Bronchial epithelial cell (primary cell): ENCODE results near the gene OPCML. TPM values are rescaled to one million over a fixed set of nuclear protein-coding genes. Genes with fewer than 3 reads are reported as not detected.
A peak's percentile ranks its signal among the peaks of the same experiment; 100 is the strongest.

ENCODE experiments used
- DNase-seq: peaks from one replicate; pipeline ENCODE4 v3.0.0-alpha.2; 2010; ENCODE audit warnings: low read depth
- FAIRE-seq: peaks from 2 replicates; lab custom pipeline; 2011; peaks lifted over from hg19 to GRCh38; lab: Jason Lieb, UNC
- H3K27me3 ChIP-seq: 2 replicates; pipeline ENCODE4 v1.5.1; 2011; ENCODE audit warnings: low read length; ENCODE audit not compliant: control insufficient read depth, insufficient read depth
- H3K36me3 ChIP-seq: 2 replicates; pipeline ENCODE4 v1.5.1; 2011; ENCODE audit warnings: low read length; ENCODE audit not compliant: control insufficient read depth, insufficient read depth
- H3K4me3 ChIP-seq: 2 replicates; pipeline ENCODE4 v1.5.1; 2011; ENCODE audit warnings: mild to moderate bottlenecking, low read depth, low read length, control low read depth
- total RNA-seq: library from RNA; depleted of rRNA; stranded (reverse); fragments of >200 nt; gene quantifications from 2 replicates; pipeline ENCODE4 v1.2.1, GENCODE V29; 2014
- TF ChIP-seq, protein P1 (sequence below): IDR thresholded peaks from 2 replicates; pipeline ENCODE4 v1.5.1; 2011; ENCODE audit warnings: mild to moderate bottlenecking, moderate library complexity, low read length, control low read depth, inconsistent platforms; ENCODE audit not compliant: insufficient read depth, severe bottlenecking

Gene OPCML
- total RNA-seq, 1 donor from 2014 or later = not detected

DNA sequence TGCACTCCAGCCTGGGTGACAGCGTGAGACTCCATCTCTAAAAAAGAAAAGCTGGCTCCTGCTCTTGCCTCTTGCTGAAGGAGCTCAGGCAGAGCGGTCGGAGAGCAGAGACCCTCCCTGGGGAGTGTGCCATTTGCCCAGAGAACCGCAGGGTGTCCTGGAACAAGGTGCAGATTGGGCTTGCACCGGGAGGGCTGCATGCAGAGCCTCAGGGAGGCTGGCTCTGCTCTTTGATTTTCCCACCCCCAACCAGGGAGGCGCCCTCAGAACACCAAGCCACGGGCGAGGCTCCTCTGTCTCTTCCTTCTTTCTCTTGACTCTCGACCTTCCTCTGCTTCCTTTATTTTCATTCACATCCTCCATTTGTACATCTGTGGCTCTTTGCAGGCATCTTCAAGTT lies 889.1 kb downstream of the OPCML start:
- TF ChIP-seq, protein P1, sequence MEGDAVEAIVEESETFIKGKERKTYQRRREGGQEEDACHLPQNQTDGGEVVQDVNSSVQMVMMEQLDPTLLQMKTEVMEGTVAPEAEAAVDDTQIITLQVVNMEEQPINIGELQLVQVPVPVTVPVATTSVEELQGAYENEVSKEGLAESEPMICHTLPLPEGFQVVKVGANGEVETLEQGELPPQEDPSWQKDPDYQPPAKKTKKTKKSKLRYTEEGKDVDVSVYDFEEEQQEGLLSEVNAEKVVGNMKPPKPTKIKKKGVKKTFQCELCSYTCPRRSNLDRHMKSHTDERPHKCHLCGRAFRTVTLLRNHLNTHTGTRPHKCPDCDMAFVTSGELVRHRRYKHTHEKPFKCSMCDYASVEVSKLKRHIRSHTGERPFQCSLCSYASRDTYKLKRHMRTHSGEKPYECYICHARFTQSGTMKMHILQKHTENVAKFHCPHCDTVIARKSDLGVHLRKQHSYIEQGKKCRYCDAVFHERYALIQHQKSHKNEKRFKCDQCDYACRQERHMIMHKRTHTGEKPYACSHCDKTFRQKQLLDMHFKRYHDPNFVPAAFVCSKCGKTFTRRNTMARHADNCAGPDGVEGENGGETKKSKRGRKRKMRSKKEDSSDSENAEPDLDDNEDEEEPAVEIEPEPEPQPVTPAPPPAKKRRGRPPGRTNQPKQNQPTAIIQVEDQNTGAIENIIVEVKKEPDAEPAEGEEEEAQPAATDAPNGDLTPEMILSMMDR = no peak
- Histone ChIP-seq H3K4me3 (no peak overlapping the region), H3K27me3 (no peaks in the 10 kb centered on the region), H3K36me3 (no peaks in the 10 kb centered on the region)
- no peak for FAIRE-seq
- no peak for DNase-seq

DNA sequence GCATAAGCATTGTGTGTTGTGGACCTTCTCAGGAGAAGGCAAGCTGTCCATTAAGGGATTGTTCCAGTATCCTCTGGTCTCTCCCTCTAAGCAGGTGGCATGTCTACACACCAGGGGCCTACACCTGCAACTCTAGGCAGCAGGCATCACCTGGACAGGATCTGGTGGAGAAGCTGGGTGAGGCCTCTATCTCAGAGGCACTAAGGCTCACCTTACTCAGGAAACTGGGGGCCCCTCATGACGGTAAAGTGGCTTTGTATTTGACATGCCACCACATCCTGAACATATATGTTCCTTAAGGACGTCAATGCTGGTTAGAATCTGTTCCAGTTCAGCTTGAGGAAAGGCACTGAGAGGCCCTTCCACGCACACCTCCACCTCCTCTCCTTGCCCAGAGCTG lies 891.3 kb downstream of the OPCML start:
- TF ChIP-seq, protein P1 = no peak
- FAIRE-seq (peak; percentile 47), DNase-seq (no peak)
- H3K27me3 ChIP-seq = no peaks in the 10 kb centered on the region
- H3K36me3 ChIP-seq = no peaks in the 10 kb centered on the region
- H3K4me3 ChIP-seq = no peak overlapping the region

DNA sequence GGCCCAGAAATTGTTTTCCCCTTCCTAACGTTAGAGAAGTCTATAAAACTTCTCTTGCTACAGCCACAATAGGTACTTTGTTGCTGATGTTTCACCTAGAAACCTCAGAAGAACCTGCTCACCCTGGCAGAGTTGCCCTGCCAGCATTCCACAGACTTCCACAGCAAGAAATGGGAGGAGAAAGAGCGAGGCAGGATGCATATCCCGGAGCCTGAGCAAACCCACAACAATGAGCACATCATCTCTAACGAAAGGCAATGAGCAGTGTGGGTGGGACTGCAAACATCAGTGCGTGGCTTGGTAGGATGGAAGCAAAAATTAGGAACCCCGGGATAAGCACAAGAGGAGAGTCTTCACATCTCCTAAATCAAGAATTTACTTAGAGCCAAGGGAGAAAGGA lies 892.3 kb downstream of the OPCML start:
- DNase-seq (no peak), FAIRE-seq (peak; percentile 73)
- no peaks in the 10 kb centered on the region for H3K27me3 ChIP-seq
- no peaks in the 10 kb centered on the region for H3K36me3 ChIP-seq
- H3K4me3 ChIP-seq = no peak overlapping the region
- TF ChIP-seq, protein P1 = no peak

DNA sequence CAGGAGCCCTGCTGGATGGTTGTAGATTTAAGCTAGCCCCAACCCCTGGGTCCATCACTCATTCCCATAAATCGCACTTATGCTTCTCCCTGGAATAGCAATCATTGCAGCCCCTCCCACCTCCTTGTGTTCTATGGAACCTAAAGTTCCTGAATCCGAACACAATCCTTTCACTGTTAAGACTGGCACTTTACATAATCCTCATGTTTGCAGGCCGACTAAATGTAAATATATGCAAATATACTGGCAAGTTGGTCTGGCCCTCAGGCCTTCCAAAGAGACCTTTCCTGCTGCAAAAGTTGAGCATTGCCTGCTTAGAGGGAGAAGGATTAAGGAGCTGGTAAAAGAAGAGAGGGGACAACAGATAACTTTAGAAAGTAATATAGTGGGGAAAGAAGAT lies 892.9 kb downstream of the OPCML start:
- Histone ChIP-seq H3K27me3 (no peaks in the 10 kb centered on the region), H3K36me3 (no peaks in the 10 kb centered on the region), H3K4me3 (no peak overlapping the region)
- TF ChIP-seq, protein P1 = no peak
- FAIRE-seq (no peak), DNase-seq (no peak)

DNA sequence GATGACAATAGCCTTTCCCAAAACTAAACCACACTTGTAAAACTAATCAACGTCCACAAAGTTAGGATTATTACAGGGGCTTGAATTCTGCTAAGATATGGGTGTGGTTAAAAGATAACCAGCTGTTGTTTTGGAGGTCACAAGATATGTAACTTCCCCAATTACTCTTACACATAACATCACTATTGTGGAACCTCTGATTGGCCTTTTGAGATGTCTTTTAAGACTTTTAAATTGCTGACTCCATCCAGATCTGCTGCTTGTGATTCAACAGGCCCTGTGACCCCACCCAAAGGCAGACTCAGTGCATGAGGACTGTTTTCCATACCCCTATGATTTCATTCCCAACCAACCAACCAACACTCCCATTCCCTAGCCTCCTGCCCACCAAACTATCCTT lies 893.9 kb downstream of the OPCML start:
- Histone ChIP-seq H3K36me3 (no peaks in the 10 kb centered on the region), H3K4me3 (no peak overlapping the region), H3K27me3 (no peaks in the 10 kb centered on the region)
- no peak for DNase-seq
- TF ChIP-seq, protein P1 = no peak
- no peak for FAIRE-seq

DNA sequence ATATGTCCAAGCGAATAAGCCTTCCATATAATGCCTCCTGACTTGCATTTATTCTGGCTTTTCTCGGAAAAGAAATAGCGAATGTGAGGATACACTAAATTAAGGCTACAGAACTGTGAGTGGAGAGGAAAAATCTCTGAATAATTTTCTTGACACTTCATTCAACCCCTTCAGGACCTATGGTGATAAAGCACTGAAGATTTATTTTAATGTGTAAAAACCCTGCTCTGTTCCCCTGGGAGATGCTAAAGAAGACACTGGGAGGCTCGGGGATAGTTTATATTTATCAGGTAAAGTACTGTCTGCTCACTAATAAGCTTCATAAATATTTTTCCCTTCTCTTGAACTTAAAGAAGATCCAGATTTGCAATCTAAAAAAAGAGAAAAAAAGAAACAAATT lies 895.8 kb downstream of the OPCML start:
- DNase-seq (no peak), FAIRE-seq (no peak)
- H3K27me3 ChIP-seq = no peaks in the 10 kb centered on the region
- no peaks in the 10 kb centered on the region for H3K36me3 ChIP-seq
- TF ChIP-seq, protein P1 = no peak
- H3K4me3 ChIP-seq = no peak overlapping the region
